GM18951 (cell line): Measurements from ENCODE around the gene C9orf153.
"Not testable (repeated sequence)": the region's sequence is repeated elsewhere in the genome, so short reads cannot be mapped to it uniquely, and the experiment has no call there.

Experiments
- POLR2A ChIP-seq: IDR thresholded peaks from 4 replicates; pipeline ENCODE4 v1.6.1; 2011; ENCODE audit warnings: mild to moderate bottlenecking; ENCODE audit not compliant: insufficient read length, insufficient read depth; ENCODE audit errors: extremely low read depth
- in situ Hi-C: fragments of 300-500 bp; cut with MboI; formaldehyde crosslinking; loops from one replicate; pipeline ENCODE4 v1.12.0; 2022; ENCODE audit warnings: low sequenced_read_pairs, mixed read lengths, inconsistent platforms; ENCODE audit not compliant: unreplicated experiment

The C9orf153 gene

DNA sequence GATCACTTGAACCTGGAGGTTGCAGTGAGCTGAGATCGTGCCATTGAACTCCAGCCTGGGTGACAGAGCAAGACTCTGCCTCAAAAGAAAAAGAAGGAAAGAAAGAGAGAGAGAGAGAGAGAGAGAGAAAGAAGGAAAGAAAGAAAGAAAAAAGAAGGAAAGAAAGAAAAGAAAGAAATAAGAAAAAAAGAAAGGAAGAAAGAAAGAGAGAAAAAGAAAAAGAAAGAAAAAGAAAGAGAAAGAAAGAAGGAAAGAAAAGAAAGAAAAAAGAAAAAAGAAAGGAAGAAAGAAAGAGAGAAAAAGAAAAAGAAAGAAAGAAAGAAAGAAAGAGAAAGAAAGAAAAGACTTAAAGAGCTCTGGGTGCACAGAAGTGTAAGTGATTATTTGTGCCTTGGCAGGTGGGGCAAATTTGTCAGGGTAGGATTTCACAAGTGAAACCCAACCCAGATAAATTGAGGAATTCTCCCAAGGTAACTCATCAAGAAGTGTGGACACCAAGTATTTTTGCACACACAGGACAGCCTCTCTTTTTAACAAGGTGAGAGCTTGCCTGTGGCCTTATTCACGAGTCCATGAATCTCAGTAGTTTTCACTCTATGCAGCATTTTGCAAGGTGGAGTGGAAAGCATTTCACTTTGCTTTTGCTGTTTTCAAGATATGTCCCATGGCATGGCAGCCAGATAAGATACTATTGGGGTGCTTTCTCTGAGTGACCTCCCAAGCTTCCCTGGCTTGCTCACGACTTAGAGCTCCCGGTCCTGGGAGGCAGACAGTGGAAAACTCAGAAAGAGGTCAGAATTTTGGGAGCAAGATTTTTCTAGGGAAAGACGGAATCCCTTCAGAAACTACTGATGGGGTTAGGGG lies 57.8 kb downstream of the C9orf153 start:
- in situ Hi-C loops = no loop called here
- TF ChIP-seq POLR2A = no peak

DNA sequence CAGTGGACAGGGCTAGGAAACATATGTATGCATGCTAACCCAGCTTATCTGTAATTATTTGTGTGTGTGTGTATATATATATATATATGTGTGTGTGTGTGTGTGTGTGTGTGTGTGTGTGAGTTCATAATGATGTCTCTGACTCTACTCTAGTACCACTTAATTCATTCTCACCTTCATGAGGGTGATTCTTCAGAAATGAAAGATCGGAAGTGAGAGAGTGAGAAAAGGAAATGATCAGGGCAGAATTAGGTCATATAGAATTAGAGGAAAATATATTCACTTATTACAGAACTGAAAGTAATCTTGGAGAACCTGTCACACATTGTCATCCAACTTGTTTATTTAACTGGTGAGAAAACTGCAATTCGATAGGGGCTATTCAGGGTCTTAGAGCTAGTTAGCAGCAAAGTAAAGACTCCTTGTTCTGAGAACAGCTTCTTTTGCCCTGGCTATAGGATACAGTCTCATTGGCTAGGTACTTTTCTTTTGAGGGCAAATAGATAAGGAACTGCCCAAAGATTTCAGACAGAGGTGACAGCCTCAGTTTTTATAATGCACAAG lies 58.8 kb downstream of the C9orf153 start:
- in situ Hi-C loops = no loop called here
- no peak for TF ChIP-seq POLR2A

DNA sequence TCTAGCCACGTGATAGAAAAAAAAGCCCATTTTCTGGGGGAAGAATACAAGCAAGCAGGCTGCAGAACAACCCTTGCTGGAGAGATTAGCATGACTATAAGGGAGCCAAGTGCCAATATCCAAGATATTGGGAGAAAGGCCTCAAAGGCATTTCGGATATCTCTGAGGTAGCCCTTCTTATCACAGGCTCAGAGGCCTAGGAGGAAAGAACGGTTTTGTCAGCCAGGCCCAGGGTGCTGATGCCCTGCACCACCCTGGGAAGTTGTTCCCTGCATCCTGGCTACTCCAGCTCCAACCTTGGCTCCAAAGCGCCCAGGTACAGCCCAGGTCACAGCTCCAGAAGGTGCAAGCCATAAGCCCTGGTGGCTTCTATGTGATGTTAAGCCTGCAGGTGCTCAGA lies 66.4 kb downstream of the C9orf153 start:
- no peak for TF ChIP-seq POLR2A
- in situ Hi-C loops = no loop called here

DNA sequence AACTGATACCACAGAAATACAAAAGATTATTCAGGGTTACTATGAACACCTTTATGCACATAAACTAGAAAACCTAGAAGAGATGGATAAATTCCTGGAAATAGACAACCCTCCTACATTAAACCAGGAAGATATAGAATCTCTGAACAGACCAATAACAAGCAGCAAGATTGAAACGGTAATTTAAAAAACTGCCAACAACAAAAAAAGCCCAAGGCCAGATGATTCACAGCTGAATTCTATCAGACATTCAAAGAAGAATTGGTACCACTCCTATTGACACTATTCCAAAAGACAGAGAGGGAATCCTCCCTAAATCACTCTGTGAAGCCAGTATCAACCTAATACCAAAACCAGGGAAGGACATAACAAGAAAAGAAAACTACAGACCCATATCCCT lies 68.8 kb downstream of the C9orf153 start:
- in situ Hi-C loops = not testable (repeated sequence)

DNA sequence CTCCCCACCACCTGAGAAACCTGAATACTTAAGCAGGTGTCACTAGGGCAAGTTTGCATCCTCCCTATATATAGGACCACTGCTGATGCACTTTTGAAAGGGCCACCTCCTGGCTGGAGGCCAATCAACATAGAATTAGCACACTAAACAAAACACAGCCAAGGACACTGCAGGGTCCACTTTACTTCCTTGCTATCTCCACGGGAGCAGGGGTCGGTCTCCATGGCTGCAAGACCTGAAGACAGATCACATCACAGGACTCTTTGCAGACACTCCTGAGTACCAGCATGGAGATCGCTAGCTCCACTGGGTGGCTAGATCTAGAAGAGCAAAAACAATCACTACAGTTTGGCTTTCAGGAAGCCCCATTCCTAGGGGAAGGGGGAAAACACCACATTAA lies 72.3 kb downstream of the C9orf153 start:
- no peak for TF ChIP-seq POLR2A
- in situ Hi-C loops = no loop called here

DNA sequence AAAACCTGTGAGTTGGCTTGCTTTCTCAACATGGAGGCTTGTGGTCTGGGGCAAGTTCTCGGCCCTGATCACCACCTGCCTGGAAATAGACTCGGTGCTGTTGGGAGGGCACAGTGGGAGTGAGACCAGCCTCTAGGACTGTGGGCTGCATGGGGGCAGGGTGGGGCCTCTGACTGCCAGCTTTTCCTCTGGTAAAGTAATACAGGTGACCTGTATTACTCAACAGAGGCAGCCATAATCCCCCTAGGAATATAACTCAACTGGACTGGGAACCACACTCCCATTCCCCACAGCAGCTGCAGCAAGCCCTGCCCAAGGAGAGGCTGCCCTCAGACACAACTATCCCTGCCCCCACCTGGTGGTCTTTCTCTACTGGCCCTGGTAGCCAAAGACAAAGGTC lies 72.8 kb downstream of the C9orf153 start:
- in situ Hi-C loops = no loop called here
- no peak for TF ChIP-seq POLR2A

DNA sequence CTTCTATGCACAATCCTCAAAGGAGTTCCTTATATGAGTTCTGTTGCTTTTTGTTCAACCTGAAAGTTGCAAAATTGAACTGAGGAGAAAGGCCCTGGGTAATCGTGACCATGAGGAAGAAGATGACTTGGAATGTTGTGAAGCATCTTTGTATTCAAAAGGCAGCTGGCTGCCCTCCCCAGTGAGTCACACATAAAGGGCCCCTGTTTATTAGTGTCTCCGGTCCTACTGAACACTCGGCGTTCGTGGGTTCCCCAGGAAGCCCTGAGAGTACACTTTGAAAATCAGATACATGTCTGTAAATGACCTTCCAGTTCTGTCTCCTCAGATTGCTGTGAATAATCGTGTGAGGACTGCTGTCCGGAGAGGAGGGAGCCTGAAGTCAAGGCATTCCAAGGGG lies 73.6 kb downstream of the C9orf153 start:
- in situ Hi-C loops = no loop called here

DNA sequence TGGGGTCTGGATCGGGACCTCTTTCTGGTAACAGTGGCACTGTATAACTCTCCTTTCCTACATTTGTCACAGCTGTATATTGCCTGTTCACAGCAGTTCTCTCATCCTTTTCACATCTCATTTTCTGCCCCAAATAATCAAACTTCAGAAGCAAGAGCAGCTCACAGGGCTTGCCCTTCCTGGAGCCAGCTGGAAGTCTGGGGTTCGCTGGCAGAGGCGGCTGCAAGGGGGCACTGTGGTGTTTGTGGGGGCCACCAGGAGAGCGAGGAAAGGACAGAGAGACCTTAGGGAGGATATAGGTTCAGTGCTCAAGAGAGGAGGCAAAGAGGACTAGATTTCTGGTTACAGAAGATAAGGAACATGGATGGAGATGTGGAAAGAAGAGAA lies 75.3 kb downstream of the C9orf153 start:
- TF ChIP-seq POLR2A = no peak
- in situ Hi-C loops = no loop called here

More for the DNA sequence above, 73.6 kb downstream of the C9orf153 start:
- TF ChIP-seq POLR2A = no peak

DNA sequence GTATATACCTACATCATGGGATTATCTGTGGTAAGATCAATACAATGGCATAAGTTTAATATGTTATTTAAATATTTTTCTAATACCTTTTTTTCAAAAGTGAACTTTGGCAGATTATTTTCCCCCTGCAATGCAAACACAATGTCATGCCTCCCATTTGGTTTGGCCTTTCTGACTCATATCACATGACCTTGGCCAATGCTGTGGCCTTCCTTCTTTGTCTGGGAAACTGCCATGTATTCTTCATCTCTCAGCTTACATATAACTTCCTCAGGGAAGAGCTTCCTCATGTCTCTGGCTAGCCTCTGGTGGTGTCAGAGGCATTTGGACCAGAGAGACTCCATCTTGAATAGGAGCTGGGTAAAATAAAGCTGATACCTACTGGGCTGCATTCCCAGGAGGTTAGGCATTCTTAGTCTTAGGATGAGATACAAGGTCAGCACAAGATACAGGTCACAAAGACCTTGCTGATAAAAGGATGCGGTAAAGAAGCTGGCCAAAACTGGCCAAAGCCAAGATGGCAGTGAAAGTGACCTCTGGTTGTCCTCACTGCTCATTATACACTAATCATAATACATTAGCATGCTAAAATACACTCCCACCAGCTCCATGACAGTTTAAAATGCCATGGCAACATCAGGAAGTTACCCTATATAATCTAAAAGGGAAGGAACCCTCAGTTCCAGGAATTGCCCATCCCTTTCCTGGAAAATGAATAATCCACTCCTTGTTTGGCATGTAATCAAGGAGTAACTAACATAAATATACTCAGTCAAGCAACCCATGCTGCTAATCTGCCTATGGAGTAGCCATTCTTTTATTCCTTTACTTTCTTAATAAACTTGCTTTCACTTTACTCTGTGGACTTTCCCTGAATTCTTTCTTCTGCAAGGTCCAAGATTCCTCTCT lies 76.0 kb downstream of the C9orf153 start:
- in situ Hi-C loops = no loop called here
- TF ChIP-seq POLR2A = no peak

DNA sequence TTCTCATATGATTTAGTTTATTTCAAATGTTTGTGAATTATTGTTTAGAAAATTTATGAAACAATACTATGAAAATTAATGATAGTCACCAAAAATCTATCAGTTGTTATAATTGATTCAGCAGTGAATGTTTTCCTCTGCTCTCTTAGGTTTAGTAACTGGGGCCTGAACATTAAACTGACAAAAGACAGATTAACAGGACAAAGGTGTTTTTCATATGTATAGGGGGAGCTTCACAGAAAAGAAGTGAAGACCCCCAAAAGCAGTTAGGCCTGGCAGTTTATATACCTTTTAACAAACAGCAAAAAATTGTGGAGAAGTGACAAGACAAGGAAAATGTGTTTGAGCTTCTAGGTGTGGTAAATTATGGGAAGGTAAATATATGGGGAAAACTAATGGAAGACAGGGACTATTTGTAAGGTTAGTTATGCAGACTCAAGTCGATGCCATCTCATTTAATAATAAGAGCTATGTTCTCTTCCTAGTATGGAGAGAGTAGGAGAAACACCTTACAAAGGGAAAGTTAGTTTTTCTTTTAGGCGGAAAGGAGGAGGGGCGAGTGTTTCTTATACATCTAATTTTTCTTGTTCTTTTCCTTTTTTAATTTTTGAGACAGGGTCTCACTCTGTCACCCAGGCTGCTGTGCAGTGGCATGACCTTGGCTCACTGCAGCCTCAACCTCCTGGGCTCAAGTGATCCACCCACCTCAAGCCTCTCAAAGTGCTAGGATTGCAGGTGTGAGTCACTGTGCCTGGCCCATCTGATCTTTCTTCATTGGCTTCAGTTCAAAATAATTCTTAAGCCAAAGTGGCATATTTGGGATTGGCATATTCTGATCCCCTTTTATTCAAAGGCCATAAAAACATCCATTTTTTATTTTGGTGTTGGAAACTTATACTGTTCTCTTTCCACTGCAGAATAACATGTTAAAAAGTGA lies 77.8 kb downstream of the C9orf153 start:
- in situ Hi-C loops = no loop called here
- TF ChIP-seq POLR2A = no peak

DNA sequence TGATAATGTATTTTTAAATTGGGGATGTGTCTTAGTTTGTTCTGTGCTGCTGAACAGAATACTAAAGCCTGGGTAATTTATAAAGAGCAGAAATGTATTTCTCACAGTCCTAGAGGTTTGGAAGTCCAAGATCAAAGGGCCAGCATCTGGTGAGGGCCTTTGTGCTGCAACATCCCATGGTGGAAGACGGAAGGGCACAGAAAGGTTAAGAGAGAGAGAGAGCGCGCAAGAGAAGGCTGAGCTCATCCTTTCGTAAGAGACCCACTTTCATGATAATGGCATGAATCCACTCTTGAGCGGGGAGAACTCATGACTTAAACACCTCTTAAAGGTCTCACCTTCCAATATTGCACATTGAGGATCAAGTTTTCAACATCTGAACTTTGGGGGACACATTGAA lies 81.0 kb downstream of the C9orf153 start:
- in situ Hi-C loops = no loop called here
- no peak for TF ChIP-seq POLR2A

DNA sequence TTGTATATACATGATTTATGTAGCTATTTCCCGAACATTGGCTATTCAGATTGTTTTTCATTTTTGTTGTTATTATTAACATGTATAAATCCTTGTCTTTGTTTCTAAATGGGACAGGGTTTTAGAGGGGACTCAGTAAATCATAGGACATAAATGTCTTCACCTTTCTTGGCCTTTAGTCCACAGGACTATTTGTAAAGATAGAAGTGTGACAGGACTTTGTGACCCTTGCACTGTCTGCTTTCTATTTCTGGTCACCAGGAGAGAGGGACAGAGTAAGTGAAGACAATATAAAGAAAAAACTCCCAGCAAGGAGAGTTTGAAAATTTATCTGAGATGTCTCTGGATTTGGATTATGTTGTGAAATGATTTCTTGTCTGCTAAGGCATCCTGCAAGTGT lies 81.5 kb downstream of the C9orf153 start:
- no peak for TF ChIP-seq POLR2A
- in situ Hi-C loops = no loop called here

DNA sequence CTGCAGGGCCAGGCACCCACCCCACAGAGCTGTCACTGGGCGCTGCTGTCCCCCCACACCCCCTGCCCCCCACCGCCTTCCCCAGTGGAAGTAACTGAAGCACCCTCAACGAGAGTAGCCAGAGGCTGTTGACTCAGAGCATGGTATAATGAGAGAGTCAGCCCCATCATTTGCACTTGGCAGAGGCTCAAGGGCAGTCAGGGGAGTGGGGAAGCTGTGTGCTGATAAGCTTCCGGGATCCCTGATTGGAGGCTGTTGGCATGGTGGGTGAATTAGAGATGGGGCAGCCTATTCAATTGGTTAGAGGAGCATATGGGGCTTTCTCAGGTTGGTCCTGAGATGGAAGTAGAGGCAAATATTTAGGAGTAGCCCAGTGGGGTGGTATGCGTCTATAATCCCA lies 83.0 kb downstream of the C9orf153 start:
- in situ Hi-C loops = no loop called here
- no peak for TF ChIP-seq POLR2A
